Breast epithelium (tissue), 4 donors: Measurements from ENCODE around the gene IL21R. TPM values are rescaled to one million over a fixed set of nuclear protein-coding genes. Genes with fewer than 3 reads are reported as not detected.

Experiments
- DNase-seq, 2 donors: peaks; one replicate each; pipeline ENCODE4 v3.0.0-alpha.2; 2019; ENCODE audit warnings: low spot score in 2 of 2
- H3K27ac ChIP-seq, 2 donors: fragments of 200-600 bp; sonication (generic) in 1 of 2; one replicate each; pipeline ENCODE4 v1.5.1; 2016 to 2019; ENCODE audit warnings: mild to moderate bottlenecking in 1 of 2
- H3K27me3 ChIP-seq, 2 donors: fragments of 200-600 bp; sonication (generic) in 1 of 2; one replicate each; pipeline versions ENCODE4 v1.5.1 to v1.6.0; 2017 to 2019; ENCODE audit warnings: control low read depth in 1 of 2, mild to moderate bottlenecking in 1 of 2
- H3K36me3 ChIP-seq: fragments of 200-600 bp; one replicate; pipeline ENCODE4 v1.5.1; 2019
- H3K4me1 ChIP-seq, 2 donors: fragments of 200-600 bp; sonication (generic); one replicate each; pipeline ENCODE4 v1.5.1; 2016 to 2019; ENCODE audit warnings: control low read depth in 1 of 2
- H3K4me3 ChIP-seq, 3 donors: fragments of 200-600 bp; sonication (generic); 1 replicate in 2 of 3; 2 replicates in 1 of 3; pipeline ENCODE4 v1.5.1; 2016 to 2019; ENCODE audit warnings: mild to moderate bottlenecking in 3 of 3, moderate library complexity in 2 of 3
- H3K9me3 ChIP-seq, 2 donors: fragments of 200-600 bp; sonication (generic) in 1 of 2; one replicate each; pipeline ENCODE4 v1.5.1; 2016 to 2019; ENCODE audit warnings: control low read depth in 1 of 2
- POLR2A ChIP-seq: fragments of 450-650 bp; IDR thresholded peaks from one replicate; pipeline ENCODE4 v1.6.1; 2016; ENCODE audit warnings: antibody characterized with exemption, mild to moderate bottlenecking, moderate library complexity
- POLR2AphosphoS5 ChIP-seq, 3 donors: sonication (generic); formaldehyde crosslinking; IDR thresholded peaks; one replicate each; pipeline ENCODE4 v1.6.1; 2017; ENCODE audit warnings: antibody characterized with exemption in 3 of 3
- intact Hi-C: fragments of 100-400 bp; cut with DNase I; formaldehyde crosslinking; loops from one replicate; pipeline ENCODE4 v1.15.1; 2023; ENCODE audit warnings: low total_unique reads
- total RNA-seq, 3 donors: library from RNA; depleted of rRNA; stranded (reverse); fragments of >200 nt; gene quantifications; one replicate each; pipeline ENCODE4 v1.1.0, GENCODE V29; 2016
- TF ChIP-seq, protein P1 (sequence below), 3 donors: fragments of 450-650 bp; IDR thresholded peaks; one replicate each; pipeline ENCODE4 v1.5.1; 2016 to 2017; ENCODE audit warnings: antibody characterized with exemption in 3 of 3, mild to moderate bottlenecking in 3 of 3, moderate library complexity in 3 of 3

The IL21R gene
- total RNA-seq, 3 donors from 2014 or later: 0.16 to 0.33 TPM; not detected in 1

DNA sequence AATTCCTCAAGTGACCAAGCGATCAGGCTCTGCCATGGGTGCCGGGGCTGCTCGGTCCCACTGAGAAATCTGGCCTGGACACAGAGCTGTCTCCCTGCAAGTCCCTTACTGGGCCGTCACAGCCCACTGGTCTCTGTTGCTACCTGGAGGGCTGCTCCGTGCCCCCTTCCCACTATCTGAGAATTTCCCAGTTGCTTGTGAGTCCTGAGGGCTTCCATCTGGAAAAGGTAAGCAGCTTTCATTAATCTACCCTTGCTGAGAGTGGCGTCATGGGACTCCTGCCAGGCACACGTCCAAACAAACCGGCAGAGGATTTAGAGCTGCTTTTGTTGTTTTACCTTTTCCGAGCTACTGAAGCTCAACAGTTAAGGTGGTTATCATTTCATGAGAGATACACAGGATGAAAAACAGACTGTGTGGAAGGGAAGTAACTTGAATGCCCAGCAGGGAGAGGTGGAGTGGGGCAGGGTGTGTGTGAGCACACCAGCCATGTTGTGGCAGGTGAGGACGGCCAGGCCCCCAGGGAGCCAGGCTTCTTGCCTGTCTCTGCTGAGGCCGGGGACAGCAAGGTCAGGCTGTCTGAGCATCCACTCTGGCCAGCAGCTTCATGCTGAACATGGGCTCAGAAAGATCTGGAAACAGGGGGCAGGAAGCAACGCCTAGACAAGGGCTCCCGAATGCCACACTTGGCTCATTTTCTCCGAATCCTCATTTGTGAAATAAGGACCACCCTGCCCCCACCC is 97.1 kb downstream of the IL21R start:
- no peaks in the 10 kb centered on the region for H3K9me3 ChIP-seq
- H3K36me3 ChIP-seq: peaks cover 12% of the 10 kb centered on the region
- no peaks in the 10 kb centered on the region for H3K27me3 ChIP-seq
- H3K4me1 ChIP-seq: no peaks in the 10 kb centered on the region
- DNase-seq: no peak
- intact Hi-C loops: no loop called here
- H3K4me3 ChIP-seq: no peak overlapping the region
- TF ChIP-seq POLR2A (no peak), POLR2AphosphoS5 (IDR thresholded peaks at IDR 0.05) (no peak)
- TF ChIP-seq, protein P1, sequence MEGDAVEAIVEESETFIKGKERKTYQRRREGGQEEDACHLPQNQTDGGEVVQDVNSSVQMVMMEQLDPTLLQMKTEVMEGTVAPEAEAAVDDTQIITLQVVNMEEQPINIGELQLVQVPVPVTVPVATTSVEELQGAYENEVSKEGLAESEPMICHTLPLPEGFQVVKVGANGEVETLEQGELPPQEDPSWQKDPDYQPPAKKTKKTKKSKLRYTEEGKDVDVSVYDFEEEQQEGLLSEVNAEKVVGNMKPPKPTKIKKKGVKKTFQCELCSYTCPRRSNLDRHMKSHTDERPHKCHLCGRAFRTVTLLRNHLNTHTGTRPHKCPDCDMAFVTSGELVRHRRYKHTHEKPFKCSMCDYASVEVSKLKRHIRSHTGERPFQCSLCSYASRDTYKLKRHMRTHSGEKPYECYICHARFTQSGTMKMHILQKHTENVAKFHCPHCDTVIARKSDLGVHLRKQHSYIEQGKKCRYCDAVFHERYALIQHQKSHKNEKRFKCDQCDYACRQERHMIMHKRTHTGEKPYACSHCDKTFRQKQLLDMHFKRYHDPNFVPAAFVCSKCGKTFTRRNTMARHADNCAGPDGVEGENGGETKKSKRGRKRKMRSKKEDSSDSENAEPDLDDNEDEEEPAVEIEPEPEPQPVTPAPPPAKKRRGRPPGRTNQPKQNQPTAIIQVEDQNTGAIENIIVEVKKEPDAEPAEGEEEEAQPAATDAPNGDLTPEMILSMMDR (IDR thresholded peaks at IDR 0.05): no peak
- H3K27ac ChIP-seq: no peak overlapping the region

DNA sequence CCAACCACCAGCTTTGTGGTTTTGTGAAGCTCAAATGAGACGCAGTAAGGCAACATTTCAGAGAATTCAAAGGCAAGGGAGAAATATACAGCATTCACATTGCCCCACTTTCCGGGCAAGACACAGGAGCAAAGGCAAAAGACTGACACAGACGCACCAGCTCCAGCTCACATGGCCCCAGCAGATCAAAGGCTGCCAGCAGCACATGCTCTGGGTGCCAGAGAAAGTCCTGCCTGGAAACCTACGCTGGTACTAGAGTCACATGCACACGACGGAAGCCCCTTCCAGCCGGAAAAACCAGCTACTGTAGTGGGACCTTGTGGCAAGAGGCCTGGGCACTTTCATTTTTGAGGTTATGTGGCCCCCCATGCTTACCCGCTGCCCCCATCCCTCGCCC is 97.7 kb downstream of the IL21R start:
- Histone ChIP-seq H3K27ac (no peak overlapping the region), H3K4me3 (no peak overlapping the region), H3K36me3 (peaks cover 12% of the 10 kb centered on the region), H3K9me3 (no peaks in the 10 kb centered on the region), H3K4me1 (no peaks in the 10 kb centered on the region), H3K27me3 (no peaks in the 10 kb centered on the region)
- no peak for TF ChIP-seq POLR2A
- TF ChIP-seq POLR2AphosphoS5 (IDR thresholded peaks at IDR 0.05): no peak
- TF ChIP-seq, protein P1 (IDR thresholded peaks at IDR 0.05): no peak
- DNase-seq: no peak
- intact Hi-C loops: no loop called here

DNA sequence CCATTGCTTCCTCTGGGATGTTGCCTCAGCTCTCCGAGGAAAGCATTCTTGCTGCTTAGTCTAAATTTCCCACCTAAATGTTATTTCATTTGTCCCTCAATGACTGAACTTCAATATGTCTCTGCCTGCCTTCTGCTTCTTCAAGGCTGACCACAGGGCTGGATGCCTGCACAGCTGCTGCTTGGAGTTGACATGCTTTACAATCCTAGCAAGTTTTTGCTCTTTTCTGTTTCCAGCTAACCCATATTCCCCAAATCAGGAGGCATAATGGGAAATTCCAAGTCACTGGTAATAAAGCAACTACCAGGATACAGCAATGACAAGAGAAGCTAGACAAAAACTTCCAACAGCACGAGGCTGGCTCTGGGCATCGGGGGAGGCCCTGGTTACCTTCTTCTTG is 98.8 kb downstream of the IL21R start:
- intact Hi-C loops: no loop called here
- Histone ChIP-seq H3K4me3 (no peak overlapping the region), H3K4me1 (no peaks in the 10 kb centered on the region), H3K27me3 (no peaks in the 10 kb centered on the region), H3K9me3 (no peaks in the 10 kb centered on the region), H3K36me3 (peaks cover 12% of the 10 kb centered on the region), H3K27ac (no peak overlapping the region)
- TF ChIP-seq POLR2A (no peak), POLR2AphosphoS5 (IDR thresholded peaks at IDR 0.05) (no peak)
- TF ChIP-seq, protein P1 (IDR thresholded peaks at IDR 0.05): no peak
- DNase-seq: no peak

Other genes with a start within 250 kb of the IL21R start
- gene KDM8, start 198.6 kb upstream of the IL21R start, total RNA-seq: 1 to 10 TPM; 1.9 to 4.5 (median 4.3) TPM
- 10 to 100 TPM; 32.4 to 54.6 (median 51.8) TPM for gene NSMCE1, start 133.4 kb upstream of the IL21R start, total RNA-seq
- 10 to 100 TPM; 18.7 to 53.4 (median 51.8) TPM for gene IL4R, start 88.2 kb upstream of the IL21R start, total RNA-seq
- gene GTF3C1, start 147.7 kb downstream of the IL21R start, total RNA-seq: 10 to 100 TPM; 31.2 to 44.6 (median 37.4) TPM
- 10 to 100 TPM; 14.4 to 46.9 (median 31.6) TPM for gene KATNIP, start 148.0 kb downstream of the IL21R start, total RNA-seq